Hematopoietic multipotent progenitor cell treated with erythropoietin and hydrocortisone succinate and interleukin-3 and kit ligand, for 4 days (in vitro differentiated cells): ENCODE results near the gene FOXD1.
"Not testable (repeated sequence)": the region's sequence is repeated elsewhere in the genome, so short reads cannot be mapped to it uniquely, and the experiment has no call there.

Experiments used
- DNase-seq: peaks from one replicate; pipeline ENCODE4 v3.0.0-alpha.2; 2015

Gene FOXD1

GRCh38 chr5:73460133-73460532, 11.6 kb upstream of the FOXD1 start:
- DNase-seq: no peak

GRCh38 chr5:73459366-73459765, 10.8 kb upstream of the FOXD1 start:
- no peak for DNase-seq

GRCh38 chr5:73456462-73456861, 7.9 kb upstream of the FOXD1 start:
- not testable (repeated sequence) for DNase-seq

GRCh38 chr5:73454379-73455036, 5.9 kb upstream of the FOXD1 start:
- peak; percentile 63 for DNase-seq

GRCh38 chr5:73452215-73452614, 3.6 kb upstream of the FOXD1 start:
- DNase-seq: no peak

- DNase-seq: peak; percentile 66
These were observed 2.9 kb upstream of the FOXD1 start for GRCh38 chr5:73451224-73452130.

GRCh38 chr5:73450672-73451223, 2.2 kb upstream of the FOXD1 start:
- DNase-seq: no peak

GRCh38 chr5:73450137-73450536, 1.6 kb upstream of the FOXD1 start:
- DNase-seq: no peak

GRCh38 chr5:73447530-73448462, 781 bp downstream of the FOXD1 start:
- DNase-seq: peak; percentile 63

GRCh38 chr5:73446631-73447529, 1.7 kb downstream of the FOXD1 start:
- peak; percentile 41 for DNase-seq

GRCh38 chr5:73445665-73446630, 2.6 kb downstream of the FOXD1 start:
- DNase-seq: no peak

GRCh38 chr5:73444499-73445438, 3.8 kb downstream of the FOXD1 start:
- DNase-seq: no peak

GRCh38 chr5:73443829-73444498, 4.6 kb downstream of the FOXD1 start:
- DNase-seq: no peak

- DNase-seq: no peak
These were observed 5.5 kb downstream of the FOXD1 start for GRCh38 chr5:73442996-73443627.

- DNase-seq: no peak
These were observed 6.3 kb downstream of the FOXD1 start for GRCh38 chr5:73442231-73442811.

- no peak for DNase-seq
These were observed 7.2 kb downstream of the FOXD1 start for GRCh38 chr5:73441378-73441777.

GRCh38 chr5:73440262-73440661, 8.3 kb downstream of the FOXD1 start:
- DNase-seq: no peak
